Esophagus muscularis mucosa (tissue), 3 donors: ENCODE results near the gene RAB11FIP4.

Experiments used
- POLR2A ChIP-seq: fragments of 450-650 bp; IDR thresholded peaks from one replicate; pipeline ENCODE4 v1.6.1; 2017; ENCODE audit warnings: antibody characterized with exemption, moderate library complexity, mild to moderate bottlenecking, low read depth
- POLR2AphosphoS5 ChIP-seq, 2 donors: sonication (generic); formaldehyde crosslinking; IDR thresholded peaks; one replicate each; pipeline ENCODE4 v1.6.1; 2017; ENCODE audit warnings: antibody characterized with exemption in 2 of 2
- TF ChIP-seq, protein P1 (sequence below), 3 experiments: fragments of 200-600 bp in 2 of 3; fragments of 450-650 bp in 1 of 3; sonication (generic) in 2 of 3; IDR thresholded peaks; one replicate each; pipeline ENCODE4 v1.5.1; 2017 to 2019; ENCODE audit warnings: antibody characterized with exemption in 3 of 3, mild to moderate bottlenecking in 2 of 3, moderate library complexity in 1 of 3

DNA sequence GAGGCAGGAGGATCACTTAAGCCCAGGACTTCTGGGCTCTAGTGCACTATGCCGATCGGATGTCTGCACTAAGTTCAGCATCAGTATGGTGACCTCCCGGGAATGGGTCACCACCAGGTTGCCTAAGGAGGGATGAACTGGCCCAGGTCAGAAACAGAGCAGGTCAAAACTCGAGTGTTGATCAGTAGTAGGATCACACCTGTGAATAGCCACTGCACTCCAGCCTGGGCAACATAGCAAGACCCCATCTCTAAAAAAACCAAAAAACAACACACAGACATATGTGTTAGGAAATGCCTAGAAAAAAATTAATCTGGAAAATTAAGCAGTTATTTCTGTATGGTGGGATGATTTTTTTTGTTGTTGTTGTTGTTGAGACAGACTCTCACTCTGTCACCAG is 127.0 kb downstream of the RAB11FIP4 start:
- TF ChIP-seq, protein P1, sequence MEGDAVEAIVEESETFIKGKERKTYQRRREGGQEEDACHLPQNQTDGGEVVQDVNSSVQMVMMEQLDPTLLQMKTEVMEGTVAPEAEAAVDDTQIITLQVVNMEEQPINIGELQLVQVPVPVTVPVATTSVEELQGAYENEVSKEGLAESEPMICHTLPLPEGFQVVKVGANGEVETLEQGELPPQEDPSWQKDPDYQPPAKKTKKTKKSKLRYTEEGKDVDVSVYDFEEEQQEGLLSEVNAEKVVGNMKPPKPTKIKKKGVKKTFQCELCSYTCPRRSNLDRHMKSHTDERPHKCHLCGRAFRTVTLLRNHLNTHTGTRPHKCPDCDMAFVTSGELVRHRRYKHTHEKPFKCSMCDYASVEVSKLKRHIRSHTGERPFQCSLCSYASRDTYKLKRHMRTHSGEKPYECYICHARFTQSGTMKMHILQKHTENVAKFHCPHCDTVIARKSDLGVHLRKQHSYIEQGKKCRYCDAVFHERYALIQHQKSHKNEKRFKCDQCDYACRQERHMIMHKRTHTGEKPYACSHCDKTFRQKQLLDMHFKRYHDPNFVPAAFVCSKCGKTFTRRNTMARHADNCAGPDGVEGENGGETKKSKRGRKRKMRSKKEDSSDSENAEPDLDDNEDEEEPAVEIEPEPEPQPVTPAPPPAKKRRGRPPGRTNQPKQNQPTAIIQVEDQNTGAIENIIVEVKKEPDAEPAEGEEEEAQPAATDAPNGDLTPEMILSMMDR (IDR thresholded peaks at IDR 0.05): no peak
- TF ChIP-seq POLR2AphosphoS5 (IDR thresholded peaks at IDR 0.05): no peak
- TF ChIP-seq POLR2A: no peak
